NCI-H1436 treated with DMSO at 0.1 percent for 48 hours (cell line): Measurements from ENCODE around the gene IL1B.
"Not testable (repeated sequence)": the region's sequence is repeated elsewhere in the genome, so short reads cannot be mapped to it uniquely, and the experiment has no call there.

Experiments used
- DNase-seq: peaks from one replicate; lab custom pipeline; 2025; lab: John Stamatoyannopoulos, UW

IL1B gene

GRCh38 chr2:112836695-112837117 is at the start of gene IL1B:
Gene IL1B (minus strand): TSS chr2:112836779. CDS start chr2:112836229, 550 bp downstream.
- no peak for DNase-seq

DNA sequence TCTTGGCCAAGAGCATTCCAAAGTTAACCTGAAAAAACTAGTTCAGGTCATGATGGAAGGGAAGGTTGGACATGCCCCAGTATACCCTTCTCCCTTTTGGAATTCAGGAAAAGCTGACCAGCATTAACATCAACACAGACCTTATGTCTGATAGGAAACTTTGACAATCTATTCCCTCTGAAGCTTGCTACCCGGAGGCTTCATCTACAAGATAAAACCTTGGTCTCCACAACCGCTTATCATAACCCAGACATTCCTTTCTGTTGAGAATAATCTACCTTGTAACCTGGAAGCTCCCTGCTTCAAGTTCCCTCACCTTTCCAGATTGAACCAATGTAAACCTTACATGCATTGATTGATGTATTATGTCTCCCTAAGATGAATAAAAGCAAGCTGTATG is 49.7 kb upstream of the IL1B start:
- no peak for DNase-seq

DNA sequence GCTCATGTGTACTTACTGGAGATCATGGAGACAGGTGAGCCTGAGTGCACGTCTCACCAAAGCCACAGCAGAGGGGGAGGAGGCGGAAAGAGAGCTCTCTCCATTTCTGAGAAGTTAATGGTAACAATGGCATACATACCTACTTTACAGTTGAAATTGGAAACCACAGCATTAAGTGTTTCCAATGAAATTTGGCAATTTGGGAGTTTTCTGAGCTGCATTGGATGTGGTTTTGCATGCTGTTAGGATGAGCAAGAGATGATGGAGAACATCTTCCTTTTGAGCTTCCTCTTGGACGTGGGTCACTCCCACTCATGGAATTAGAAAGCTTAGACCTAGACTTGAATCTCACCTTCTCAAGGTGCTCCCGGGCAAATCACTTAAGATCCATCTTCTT is 48.9 kb upstream of the IL1B start:
- DNase-seq = no peak

GRCh38 chr2:112884869-112885505 is 48.4 kb upstream of the IL1B start:
- no peak for DNase-seq

DNA sequence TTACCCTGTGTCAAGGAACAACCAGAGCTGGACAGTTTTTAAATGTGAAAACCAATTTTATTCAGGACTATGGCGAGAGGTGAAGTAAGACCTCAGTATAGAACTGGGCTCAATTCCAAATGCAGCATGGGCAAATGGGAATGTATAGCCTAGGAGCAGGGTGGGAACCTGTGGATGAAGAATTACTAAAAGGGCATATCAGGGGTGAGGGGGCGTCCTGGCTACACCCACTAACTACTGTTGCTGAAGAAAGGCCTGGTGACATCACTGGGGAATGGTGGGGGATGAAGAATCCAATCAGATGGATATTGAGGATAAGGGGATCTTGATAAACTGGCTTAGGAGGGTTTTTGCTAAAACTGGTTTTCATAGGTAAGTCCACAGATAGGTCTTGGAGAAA is 47.1 kb upstream of the IL1B start:
- no peak for DNase-seq

DNA sequence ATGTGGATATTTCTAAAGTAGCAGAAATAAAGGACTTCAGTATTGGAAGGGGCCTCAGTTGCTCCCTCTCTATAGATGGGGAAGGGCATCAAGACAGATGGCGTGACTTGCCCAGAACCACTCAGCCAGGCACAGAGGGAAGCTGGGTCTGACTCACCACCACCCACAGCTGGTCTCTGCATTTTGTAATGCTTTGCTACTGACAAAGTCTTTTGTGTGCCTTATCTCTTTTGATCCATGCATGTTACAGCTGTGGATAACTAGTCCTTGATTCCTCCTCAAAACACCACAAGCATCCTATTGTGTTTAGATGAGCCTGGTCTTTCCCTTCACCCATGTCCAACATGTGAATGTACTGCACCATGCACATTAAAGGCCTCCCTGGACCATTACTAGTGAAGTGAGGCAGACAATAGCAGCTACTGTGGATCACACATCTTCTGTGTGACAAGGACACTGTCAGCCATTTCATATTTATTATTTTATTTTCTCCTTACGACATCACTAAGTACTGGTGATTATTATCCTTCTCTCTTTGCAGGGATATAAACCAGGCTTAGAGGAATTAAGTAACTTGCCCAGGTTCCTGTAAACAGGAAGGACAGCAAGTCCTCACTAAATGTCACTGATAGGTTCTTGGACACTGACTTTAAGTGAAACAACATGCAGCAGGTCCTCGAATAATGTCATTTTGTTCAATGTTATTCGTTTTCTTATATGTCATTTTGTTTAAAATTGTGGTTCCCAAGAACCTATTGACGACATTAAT is 44.8 kb upstream of the IL1B start:
- DNase-seq = no peak

- no peak for DNase-seq
Measured at GRCh38 chr2:112880696-112881095, 44.1 kb upstream of the IL1B start.

GRCh38 chr2:112880091-112880531 is 43.5 kb upstream of the IL1B start:
- DNase-seq = no peak

DNA sequence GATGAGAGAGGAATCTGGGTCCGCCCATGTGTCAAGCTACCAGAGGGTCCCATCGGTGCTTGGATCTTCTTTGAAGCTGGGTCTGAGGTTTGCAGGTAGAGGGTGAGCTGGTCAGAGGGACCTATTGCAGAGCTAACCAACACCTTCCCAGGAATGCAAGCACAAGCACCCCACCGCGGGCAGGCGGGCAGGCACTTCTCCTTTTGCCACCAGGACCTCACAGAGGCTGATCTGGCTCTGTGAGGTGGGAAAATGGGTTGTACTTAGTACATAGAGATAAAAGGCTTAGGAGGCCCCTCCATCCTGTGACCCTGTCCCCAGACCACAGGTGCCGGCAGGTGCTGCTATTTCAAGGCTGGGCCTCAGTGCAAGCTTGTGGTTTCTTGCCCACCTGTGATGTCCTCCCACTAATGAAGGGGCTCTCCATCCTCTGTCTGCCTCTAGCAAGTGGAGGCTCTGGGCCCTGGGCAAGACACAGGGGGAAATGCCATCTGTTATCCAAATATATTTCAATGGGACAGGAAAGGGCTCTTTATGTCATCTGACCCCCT is 43.0 kb upstream of the IL1B start:
- no peak for DNase-seq

GRCh38 chr2:112877423-112877822 is 40.8 kb upstream of the IL1B start:
- DNase-seq = no peak

- DNase-seq = no peak
Measured at GRCh38 chr2:112876971-112877361, 40.4 kb upstream of the IL1B start.

GRCh38 chr2:112876257-112876970 is 39.8 kb upstream of the IL1B start:
- no peak for DNase-seq

DNA sequence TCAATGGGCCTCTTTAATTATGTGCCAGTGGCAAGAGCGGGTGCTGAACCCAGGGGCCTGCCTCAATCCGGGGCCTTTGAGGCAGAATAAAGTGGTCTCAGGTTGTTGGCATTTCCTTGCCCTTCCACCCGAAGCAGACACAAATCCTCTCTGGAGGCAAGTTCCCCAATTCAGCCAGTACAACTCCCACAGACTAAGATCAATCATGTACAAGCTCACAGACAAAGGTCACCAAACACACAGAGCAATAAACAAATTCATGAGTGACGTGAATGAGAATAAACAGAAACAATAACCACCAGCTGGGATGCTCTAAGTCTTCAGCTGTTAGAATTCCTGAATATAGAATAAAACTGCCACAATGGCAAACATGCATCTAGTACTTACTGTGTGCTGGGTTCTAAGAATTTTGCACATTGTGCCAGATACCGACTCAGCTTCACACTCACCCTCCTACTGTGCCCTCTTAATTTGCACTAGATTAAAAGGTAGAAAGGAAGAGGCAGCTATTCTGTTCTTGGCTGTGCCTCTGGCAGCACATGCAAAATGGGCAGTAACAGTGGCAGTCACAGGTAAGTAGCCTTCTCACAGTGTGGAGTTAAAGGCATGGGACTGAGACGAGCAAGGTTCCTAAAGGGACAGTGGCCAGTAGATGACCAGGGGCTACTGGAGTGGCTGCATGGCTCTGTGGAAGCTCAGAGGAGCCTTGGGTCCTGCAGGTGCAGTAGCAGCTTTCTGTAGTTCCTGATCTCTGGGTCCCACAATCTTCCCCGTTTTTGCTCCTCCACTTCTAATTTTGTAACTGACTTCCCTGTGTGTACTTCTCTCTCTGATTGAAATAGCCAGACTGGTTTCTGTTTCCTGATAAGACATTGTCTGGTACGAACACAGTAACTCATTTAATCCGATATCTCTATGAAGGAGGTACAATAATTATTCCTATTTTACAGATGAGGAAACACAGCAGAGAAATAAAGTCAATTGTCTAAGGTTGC is 34.6 kb upstream of the IL1B start:
- no peak for DNase-seq

DNA sequence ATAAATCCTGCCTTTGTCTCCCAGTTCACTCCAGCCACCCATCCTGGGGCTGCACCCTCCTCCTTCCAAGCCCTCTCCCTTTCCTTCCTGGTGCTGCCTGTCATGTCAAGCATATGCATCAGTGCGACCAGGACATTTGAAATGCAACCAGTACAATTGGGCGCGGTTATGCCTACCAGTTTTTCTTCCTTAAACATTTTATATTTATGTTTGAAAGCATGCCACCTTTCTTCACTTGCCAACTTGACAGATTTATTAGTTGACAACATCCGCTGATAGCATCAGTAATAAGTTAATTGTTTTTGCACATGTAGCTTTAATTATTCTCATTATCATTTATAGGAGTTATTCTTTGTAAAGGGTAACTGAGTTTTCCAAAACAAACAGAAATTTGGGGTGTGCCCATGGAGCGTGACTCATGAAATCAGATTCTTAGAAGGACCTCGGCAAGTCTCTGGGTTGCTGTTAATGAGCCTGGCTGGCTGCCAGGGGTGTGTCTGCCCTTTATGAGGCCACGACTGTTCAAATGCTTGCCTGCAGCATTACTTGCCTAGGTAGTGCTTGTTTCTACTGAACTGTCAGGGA is 32.8 kb upstream of the IL1B start:
- DNase-seq = peak; percentile 22

DNA sequence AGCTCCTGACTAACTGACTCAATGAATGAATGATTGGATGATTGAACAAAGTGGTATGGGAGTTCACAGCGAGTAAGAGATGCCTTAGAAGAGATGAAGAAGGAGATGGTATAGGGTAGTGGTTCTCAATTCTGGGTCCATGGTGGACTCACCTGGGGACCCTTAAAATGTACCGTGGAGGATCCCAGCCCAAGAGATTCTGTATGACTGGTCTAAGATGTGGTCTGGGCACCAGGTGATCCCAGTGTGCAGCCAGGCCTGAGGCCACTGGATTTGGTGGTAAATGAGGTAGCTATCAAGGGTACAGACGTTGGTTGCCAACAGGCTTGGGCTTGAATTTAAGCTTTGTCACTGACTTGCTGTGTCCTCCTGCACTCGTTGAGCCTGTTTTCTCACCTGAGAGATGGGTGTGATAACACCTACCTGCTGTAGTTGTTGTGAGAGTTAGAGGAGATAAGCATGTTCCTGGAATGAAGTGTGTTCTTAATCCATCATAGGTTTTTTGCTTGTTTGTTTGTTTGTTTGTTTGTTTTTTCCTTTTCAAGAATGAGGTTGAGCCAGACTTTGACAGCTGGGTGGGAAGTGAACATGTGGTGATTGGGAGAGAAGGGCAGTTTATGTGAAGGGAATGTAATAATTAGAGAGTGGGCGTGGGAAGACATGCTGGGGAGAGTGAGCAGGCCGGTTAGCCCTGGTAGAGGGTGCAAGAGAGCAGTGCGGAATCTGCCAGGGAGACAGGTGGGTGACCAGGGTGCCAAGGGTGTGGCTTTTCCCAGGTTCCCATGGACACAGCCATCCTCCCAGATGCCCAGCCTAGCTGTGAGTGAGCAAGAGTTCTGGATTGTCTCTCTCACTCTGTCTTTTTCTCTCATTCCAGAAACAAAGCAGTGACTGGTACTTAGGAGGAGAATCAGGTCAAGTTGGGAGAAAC is 31.4 kb upstream of the IL1B start:
- no peak for DNase-seq

DNA sequence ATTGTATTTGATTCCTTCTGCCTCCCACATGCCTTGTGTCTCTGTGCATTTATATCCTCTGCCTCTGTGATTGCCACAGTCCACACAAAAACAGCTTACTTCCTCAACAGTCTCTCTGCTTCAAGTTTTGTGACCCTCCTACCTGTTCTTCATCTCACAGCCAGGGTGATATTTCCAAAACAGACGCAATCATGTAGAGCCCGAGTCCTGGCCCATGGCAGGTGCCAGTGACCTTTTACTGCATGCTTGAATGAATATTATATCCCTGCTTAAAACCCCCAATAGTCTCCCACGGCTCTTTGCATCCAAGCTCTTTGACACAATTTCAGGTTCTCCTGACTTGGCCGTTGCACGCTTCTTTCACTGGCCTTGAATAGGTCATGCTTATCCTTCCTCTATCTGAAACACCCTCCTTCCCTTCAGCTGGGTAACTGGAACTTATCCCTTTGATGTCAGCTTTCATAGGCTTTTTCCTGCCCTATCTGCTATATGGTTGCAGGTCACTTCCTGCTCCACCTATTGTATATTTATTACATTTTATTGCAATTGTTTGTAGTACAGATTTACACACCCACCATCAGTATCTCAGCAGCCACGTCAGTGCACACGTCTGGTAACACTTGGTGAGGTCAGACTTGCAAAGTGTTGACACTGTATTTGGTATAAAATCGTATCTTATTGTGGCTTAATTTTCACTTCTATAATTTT is 29.7 kb upstream of the IL1B start:
- DNase-seq = no peak

GRCh38 chr2:112864072-112864471 is 27.5 kb upstream of the IL1B start:
- DNase-seq = no peak

GRCh38 chr2:112859406-112860183 is 23.0 kb upstream of the IL1B start:
- not testable (repeated sequence) for DNase-seq
